Measurements from ENCODE around the gene CCDC97.

DNA sequence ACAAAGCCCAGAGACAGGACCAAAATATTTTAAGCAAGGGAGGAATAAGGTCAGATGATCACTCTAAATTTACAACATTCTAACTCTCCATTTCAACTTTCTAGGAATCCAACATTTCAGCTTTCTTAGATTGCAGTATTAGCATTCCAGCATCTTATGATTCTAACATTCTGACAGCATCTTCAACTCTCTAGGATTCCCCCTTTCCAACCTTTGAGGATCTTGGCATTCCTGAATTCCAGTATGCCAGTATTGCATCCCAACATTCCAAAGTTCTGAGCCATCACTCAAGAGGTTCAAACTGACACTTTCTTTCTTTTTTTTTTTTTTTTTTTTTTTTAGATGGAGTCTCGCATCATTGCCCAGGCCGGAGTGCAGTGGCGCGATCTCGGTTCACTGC, 30.0 kb downstream of the CCDC97 start:
- TF ChIP-seq, protein P1, sequence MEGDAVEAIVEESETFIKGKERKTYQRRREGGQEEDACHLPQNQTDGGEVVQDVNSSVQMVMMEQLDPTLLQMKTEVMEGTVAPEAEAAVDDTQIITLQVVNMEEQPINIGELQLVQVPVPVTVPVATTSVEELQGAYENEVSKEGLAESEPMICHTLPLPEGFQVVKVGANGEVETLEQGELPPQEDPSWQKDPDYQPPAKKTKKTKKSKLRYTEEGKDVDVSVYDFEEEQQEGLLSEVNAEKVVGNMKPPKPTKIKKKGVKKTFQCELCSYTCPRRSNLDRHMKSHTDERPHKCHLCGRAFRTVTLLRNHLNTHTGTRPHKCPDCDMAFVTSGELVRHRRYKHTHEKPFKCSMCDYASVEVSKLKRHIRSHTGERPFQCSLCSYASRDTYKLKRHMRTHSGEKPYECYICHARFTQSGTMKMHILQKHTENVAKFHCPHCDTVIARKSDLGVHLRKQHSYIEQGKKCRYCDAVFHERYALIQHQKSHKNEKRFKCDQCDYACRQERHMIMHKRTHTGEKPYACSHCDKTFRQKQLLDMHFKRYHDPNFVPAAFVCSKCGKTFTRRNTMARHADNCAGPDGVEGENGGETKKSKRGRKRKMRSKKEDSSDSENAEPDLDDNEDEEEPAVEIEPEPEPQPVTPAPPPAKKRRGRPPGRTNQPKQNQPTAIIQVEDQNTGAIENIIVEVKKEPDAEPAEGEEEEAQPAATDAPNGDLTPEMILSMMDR (conservative IDR thresholded peaks at IDR 0.05; ENCODE audit: low read length): no peak
- no peak for TF ChIP-seq EZH2phosphoT487 (IDR thresholded peaks at IDR 0.05; ENCODE audit: borderline replicate concordance)

Data from Loucy (cell line).